NOMO-1 treated with DMSO at 0.1 percent for 48 hours (cell line): ENCODE results near the gene CADM3.

Experiments
- DNase-seq: peaks from one replicate; lab custom pipeline; 2025; ENCODE audit not compliant: unreplicated experiment; lab: John Stamatoyannopoulos, UW

The CADM3 gene, protein sequence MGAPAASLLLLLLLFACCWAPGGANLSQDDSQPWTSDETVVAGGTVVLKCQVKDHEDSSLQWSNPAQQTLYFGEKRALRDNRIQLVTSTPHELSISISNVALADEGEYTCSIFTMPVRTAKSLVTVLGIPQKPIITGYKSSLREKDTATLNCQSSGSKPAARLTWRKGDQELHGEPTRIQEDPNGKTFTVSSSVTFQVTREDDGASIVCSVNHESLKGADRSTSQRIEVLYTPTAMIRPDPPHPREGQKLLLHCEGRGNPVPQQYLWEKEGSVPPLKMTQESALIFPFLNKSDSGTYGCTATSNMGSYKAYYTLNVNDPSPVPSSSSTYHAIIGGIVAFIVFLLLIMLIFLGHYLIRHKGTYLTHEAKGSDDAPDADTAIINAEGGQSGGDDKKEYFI

DNA sequence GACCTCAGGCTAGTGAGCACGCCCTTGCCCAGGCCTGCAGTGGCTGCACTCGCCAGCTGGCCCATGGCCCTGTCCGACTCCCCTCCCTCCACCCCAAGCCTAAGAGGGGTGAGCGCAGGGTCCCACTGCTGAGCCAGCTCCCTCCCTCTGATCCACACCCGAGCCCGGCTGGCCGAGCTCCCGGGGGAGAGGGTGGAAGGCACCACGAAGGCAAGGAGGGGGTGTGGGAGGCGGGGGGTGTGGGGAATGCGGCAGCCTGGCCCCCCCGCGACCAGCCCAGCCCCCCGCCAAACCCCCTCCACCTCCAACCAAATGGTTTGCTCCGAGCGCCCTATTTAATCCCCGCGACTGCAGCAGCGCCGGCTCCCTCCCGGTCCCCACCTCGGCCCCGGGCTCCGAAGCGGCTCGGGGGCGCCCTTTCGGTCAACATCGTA, at the start of gene CADM3:
CADM3 (plus strand) TSS at position 362 of the 434 bp plus-strand sequence. CDS start 151 bp downstream, outside the sequence.
- no peak for DNase-seq

DNA sequence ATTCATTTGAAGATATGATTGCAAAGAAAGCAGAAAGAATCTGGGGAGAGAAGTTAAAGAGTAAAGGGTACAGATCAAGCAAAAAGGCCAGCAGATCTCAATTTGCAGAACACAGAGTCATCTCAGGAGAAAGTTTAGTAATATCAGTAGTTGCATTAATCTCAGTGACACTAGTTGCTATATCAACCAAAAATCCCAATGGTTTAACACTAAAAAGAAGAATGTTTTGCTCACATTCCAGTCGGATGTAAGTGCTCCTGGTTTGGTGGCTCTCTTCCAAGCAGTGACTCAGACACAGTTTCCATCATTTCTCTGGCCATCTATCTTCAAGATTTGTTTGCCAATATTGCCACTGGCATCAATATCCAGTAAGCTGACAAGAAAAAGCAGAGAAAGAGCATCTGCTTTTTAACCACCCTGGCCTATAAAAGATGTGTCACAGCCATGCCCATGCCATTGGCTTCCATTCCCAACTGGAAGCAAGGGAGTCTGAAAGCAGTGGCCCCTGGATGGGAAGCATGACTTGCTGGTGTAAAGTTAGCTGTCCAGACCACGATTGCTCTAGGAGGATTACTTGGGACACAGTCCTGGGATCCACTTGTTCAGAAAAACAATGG, 49.3 kb upstream of the CADM3 start:
- no peak for DNase-seq

DNA sequence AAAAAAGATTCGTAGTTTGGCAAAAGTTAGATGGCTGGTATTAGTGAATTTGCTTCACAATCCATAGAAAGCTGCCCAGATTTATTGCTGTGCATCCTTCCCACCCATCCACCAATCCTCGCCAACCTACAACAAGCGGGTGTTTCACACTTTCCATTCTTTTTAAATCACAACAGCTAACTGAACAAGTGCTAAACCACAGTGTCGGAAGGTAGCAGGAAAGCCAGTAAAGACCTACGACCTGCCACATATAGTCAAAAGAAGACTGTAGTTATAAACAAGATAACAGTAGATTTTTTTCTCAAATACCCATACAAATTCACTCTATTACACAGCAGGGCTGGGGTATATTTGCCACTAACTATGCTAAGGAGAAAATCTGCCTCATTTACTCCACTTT, 47.8 kb upstream of the CADM3 start:
- DNase-seq, result no peak

DNA sequence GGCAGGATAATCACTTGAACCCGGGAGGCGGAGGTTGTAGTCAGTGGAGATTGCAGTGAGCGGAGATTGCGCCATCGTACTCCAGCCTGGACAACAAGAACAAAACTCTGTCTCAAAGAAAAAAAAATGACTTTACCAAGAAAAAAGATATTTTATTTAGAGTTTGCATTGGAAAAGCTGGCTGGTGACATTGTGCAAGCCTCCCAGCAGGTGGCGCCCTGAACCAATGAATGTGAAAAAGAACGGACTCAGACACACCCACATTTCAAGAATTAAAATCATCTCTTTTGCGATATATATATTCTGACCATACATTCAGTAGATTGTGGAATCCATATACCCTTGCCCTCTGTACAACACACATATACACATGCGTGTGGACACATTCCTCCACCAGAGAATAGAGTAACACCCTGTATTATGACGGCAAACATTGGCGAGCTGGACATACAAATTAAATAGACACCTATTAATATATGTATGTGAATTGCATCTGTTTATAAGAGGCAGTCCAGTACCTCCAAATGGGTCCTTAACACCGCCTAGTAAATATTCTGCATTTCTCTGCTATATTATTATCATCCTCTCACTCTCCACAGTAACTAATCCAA, 39.0 kb upstream of the CADM3 start:
- DNase-seq, result peak; percentile 40

DNA sequence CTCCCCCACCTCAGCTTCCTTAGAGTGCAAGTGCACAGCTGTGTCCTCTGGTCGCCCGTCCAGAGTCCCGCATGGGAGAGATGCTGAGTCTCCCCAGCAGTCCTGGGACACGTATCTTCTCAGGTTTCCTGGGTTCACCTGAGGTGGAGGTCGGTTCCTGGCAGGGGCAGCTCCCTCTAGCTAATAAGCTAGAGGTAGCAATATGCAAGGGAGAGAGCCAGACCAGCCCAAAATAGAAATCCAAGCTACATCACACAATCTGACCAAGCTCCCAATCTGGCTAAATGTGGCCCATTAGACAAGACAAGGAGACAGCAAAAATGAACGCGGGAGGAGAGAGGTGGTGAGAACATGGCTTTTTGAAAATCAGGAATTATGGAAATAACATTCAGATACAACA, 30.9 kb upstream of the CADM3 start:
- no peak for DNase-seq

DNA sequence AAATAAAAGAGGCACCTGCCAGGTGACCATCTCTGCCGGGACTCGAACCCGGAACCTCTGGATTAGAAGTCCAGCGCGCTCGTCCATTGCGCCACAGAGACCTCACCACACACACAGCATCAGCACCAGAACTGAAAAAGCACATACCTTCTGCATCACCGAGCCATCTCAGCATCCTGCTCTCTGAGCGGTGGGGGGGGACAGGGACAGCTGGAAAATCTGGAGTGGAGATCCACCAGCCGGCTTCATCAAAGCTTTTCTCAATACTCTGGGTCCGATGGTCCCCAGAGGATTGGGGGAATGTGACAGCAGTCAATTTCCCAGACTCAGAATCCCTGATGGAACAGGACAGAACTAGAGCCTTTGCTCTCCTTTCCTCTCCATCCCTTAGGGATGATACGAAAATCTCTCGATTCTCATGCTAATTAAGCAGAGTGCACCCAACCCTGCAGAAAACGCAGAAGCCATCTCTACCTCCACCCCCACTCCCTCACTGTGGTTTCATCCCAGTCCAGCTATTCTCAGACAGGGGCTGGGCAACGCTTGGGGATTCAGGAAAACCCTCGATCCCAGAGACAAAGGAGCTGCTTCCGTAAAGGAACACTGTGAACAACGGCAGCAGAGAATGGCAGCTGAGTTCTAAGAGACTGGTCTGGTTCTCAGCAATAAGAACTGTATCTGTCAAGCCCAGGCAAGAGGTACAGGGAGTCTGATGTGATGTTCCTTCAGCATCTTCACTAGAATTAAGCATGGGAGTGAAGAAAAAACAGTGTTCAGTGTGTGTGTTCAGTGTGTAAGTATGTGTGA, 29.6 kb upstream of the CADM3 start:
- no peak for DNase-seq

DNA sequence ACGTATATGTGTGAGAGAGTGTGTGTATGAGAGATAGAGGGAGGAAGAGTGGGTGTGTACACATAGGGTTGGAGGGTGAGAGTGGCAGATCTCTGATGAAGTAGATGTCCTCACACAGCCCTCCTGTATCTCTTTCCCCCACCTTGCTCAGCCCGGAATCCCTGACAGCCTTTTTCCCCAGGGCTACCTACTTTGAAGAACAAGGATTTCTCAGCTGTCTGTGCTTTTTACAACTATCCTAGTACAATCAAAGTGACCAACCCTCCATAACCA, 29.1 kb upstream of the CADM3 start:
- DNase-seq, result no peak

DNA sequence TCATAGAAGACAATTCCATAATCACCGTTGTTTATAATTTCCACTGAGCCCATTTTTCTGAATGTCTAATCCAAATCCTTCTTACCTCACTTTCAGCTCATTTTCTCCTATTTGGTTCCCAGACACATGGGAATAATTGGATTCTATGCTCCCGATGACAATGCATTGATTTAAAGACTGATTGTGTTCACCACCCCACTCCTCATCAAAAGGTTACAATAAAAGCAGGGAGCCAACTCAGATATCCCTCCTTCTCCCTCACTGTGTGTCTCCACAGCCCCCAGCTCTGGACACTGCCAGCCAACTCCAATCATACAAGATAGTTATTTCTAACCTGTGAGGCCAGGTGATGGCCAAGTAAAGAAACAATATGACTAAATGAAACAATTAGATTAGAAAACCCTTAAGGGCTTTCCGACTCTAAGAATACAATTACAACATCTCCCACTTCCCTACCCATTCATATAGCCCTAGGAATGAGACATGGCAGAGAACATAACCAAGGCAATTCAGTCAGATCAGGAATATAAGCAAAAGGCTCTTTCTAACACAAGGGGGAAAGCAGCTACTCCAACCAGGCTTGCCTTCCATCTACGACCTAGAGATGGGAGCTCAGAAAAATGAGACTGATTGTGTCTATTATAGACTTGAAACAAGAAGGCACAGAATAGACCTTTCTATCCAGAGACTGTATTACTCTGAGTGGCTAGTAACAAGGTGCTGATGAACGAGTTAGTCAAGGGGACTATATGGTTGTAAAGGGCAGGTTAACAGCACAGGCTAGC, 28.5 kb upstream of the CADM3 start:
- DNase-seq, result no peak

DNA sequence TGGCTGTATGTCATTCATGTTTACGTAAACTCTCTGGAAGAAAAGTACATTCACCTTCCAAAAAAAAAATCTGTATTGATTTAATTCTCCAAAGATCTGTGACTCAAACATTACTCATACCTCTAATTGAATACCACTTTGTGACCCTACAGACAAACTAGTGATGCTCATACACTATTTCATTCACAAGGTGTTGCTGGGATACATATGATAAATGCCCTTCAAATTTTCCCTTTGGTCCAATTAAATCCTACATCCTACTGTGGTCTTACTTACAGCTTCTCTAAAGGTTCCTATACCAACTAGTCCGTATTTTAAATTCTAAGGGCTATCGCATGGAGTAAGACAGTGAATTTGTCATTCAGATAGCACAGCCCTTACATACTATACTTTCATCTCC, 26.8 kb upstream of the CADM3 start:
- no peak for DNase-seq

DNA sequence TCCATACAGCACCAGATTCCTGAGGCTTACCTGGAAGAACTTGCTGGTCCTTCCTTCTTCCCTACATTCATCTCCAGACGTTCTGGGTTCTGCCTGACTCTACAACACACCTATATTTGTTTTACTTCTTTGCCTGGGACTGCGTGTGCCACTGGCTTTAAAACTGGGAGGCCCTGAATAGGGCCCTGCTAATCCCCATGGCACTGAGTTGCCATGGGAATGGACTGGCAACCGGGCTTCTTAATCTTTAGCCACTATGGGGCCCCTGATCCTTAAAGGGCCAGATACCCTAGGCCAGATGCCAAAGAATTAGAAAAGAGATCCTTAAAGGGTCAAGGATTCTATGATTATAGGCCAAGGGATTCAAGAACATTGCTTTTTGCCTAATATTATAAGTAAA, 24.4 kb upstream of the CADM3 start:
- no peak for DNase-seq

DNA sequence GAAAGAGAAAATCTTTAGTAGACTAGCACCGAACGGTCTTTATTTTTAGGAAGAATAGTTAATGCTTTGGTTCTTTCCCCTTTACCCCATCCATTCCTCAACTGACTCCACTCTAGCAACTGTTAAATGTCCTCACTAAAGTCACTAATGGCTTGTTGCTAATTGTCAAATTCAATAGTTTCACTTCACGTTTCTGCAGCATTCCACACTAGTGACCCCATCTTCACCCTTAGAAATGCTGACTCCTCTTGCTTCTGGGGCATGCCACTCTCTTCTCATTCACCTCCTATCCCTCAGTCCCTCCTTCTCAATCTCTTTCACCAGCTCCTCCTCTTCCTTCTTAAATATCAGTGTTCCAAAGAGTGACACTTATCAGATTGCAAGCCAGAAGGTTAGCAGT, 19.4 kb upstream of the CADM3 start:
- peak; percentile 80 for DNase-seq

DNA sequence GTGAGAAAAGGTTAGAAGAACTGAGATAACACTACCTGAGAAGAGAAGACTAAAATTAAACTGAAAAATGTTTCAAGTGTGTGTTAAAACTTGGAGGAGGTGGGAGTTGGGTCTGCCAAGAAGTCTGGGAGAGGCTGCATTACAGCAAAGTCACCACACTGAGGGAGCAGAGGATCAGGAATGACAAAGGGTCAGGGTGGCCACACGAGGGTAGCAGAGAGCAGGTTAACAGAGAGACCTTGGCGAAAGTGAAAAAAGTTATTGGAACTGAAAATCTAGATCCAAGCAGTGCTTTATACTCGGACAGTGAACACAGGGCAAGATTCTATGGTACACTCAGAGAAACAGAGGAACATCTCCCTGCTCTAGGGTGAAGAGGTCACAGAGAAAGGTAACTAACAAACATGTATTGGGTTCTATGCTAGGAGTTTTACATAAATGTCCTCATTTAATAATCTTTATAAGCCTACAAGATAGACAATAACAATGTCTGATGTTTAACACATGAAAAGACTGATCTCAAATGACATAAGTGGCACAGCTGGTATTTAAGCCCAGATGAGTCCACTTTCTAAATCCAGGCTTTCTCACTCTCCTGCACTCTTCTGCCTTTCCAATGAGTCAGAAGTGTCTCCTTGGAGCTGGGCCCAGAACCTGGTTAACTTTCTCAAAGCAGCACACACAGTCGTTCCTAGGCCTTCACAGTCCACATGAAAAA, 10.3 kb upstream of the CADM3 start:
- peak; percentile 73 for DNase-seq

DNA sequence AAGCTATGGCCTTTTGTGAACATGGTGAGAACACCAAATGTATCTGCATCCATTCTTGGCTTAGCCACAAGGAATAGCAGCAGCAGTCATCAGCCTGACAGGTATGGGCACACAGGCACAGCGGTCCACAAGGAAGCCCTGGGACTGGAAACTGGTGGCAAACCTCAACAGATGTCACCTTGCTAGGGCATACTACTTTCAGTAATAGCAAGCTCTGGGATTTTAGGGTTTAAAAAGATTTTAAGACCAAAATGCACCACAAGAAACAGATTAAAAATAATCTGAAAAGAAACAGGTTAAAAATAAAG, 9.7 kb upstream of the CADM3 start:
- no peak for DNase-seq

DNA sequence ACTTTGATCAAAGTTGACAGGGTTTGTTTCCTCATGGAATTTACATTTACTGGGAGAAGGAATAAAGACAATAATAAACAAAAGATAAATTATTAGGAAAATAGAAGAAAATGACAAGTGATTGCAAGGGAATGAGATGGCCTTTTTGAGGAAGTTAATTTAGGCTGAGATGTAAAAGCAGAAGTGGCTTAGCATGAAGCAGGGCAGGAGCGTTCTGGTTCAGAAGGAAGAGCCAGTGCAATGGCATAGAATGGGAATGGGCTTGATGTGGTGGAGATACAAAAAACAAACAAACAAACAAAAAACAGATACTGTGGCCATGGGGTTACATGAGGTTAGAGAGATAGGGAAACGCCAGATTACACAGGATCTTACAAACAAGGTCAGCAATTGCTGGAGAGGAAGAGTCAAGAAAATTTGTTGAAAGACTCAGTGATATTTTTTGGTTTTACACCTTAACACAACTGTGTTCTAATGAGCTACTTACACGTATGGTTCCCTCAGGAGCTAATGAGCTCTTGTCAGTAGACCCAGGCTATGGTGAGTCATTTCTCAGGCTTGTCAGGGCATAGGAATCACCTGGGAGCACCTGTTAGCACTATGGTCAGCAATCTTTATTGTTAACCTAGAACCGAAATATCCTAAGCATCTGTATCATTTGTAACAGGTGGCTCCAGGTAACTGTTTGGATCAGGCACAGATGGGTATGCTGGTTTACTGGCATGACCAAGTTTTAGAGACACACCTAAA, 8.7 kb upstream of the CADM3 start:
- peak; percentile 73 for DNase-seq

DNA sequence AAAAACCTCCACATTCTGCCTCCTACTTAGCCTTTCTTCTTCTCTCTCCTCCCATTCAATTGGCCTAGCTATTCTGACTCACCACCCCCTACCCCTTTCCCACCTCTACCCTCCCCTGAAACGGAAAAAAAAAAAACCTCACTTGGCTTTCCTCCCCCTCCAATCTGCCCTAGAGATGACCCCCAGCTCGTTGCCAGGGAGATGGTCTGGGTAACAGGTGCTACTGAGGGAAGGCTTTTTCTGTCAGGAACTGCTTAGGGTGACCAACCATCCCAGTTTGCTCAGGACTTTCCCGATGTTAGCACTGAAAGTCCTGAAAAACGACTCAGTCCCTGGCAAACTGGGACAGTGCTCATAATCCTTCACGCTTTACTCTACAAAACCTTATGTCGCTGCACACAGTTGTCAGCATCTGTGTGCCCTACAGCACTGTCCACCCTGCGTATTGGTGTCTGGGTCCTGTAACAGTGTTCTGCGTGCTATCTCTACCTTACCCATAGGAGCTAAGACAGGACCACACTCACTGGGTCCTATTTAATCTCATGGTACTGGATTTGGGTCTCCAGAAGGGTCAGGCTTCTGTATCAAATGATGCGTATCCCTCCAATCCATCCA, 7.7 kb upstream of the CADM3 start:
- no peak for DNase-seq

DNA sequence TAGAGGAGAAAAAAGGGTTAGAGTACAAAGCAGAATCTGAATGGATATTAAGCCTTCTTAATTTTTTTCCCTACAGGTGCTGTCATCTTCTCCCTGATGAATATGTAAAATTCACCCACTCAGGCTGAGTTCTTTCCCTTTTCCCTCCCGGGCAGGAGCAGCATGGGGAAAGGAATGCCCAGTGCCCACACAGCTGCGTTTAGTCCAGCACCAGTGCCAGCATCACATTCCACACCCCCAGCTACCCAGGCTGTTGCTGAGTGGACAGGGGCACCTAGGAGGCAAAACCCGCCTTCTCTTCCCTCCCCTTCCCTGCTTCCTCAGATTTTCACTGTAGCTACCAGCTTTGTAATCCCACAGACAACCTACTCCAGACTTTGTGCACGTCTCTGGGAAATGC, 3.4 kb upstream of the CADM3 start:
- no peak for DNase-seq

DNA sequence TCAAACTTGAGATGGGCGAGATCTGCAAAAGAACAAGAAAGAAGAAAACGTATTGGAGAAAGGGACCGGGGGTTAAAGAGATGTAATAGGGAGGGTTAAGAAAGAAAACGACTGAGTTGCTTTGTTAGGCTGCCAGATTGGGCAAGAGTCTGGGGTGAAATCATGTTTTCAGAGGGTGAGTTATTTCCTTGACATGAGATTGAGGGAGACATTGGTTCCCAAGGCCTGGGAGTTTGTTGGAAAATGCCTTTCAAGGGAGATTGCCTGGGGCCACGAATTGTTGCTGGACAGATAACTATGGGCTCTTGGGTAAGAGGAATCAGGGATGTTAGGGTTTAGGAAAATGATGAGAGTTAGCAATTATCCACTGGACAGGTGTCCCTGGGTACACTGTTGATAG, 776 bp upstream of the CADM3 start:
- DNase-seq, result no peak

DNA sequence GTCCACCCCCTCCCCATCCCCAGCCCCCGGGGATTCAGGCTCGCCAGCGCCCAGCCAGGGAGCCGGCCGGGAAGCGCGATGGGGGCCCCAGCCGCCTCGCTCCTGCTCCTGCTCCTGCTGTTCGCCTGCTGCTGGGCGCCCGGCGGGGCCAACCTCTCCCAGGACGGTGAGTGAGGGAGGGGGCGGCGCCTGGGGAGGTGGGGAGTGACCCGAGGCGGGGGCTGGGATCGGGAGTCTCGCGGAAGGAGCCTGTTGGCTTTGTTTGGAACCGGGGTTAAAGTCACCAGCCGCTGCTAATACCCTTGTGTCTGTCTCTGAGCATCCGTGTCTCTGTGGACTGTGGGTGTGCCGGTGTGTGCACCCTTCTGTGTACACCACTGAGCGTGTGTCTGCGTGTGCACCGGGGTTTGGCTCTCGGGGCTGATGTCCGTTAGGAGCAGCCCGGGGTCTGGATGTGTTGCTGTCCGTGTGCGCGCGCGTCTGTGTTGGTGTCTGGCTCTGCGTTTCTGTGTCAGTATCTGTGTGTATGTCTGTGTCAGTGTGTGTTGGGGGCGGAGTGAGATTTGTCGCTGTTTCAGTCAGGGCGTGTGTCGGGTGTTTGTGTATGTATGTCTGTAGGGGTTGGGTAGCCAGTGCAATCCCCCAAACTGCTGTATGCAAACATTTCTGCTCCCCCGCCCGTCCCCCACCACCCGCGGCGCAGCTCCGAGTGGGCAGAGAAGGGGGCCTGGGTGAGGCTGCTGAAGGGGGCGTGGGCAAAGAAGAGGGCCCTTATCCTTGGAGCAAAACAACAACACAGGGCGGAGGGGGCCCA, 480 bp downstream of the CADM3 start:
- no peak for DNase-seq
